Activated naive CD8-positive, alpha-beta T cell treated with anti-CD3 and anti-CD28 coated beads, Interleukin-2, amount 50 U/mL, for 24 hours (primary cell): ENCODE measurements around the gene MYO1E.
A peak's percentile ranks its signal among the peaks of the same experiment; 100 is the strongest.

Experiments used
- ATAC-seq: fragments of 150-1000 bp; cut with Tn5 transposase; one replicate; pipeline ENCODE4 v1.10.0; 2021
- DNase-seq: peaks from one replicate; pipeline ENCODE4 v3.0.0; 2021
- H3K27ac Mint-ChIP-seq: one replicate; pipeline ENCODE4 v1.8.0; 2021; ENCODE audit warnings: mild to moderate bottlenecking, mixed read lengths
- H3K27me3 Mint-ChIP-seq: one replicate; pipeline ENCODE4 v1.8.0; 2021; ENCODE audit warnings: mixed read lengths
- H3K36me3 Mint-ChIP-seq: one replicate; pipeline ENCODE4 v1.8.0; 2021; ENCODE audit warnings: low read depth, mixed read lengths
- H3K4me1 Mint-ChIP-seq: one replicate; pipeline ENCODE4 v1.8.0; 2021; ENCODE audit warnings: mixed read lengths
- H3K4me3 Mint-ChIP-seq: one replicate; pipeline ENCODE4 v1.8.0; 2021; ENCODE audit warnings: mild to moderate bottlenecking, moderate library complexity, mixed read lengths
- H3K9me3 Mint-ChIP-seq: one replicate; pipeline ENCODE4 v1.8.0; 2021; ENCODE audit warnings: mixed read lengths

The MYO1E gene

GRCh38 chr15:59104912-59105732, 267.5 kb downstream of the MYO1E start, which contains the start of gene CCNB2:
Gene CCNB2 (plus strand): TSS chr15:59105146. CDS start chr15:59105269, 123 bp downstream.
- ATAC-seq (peak; percentile 99), DNase-seq (peak; percentile 80)
- Mint-ChIP-seq H3K27ac (peak within 1 kb of the TSS; percentile 91), H3K4me1 (peaks cover 18% of the 10 kb centered on the region), H3K27me3 (no peaks in the 10 kb centered on the region), H3K36me3 (peaks cover 23% of the 10 kb centered on the region), H3K9me3 (no peaks in the 10 kb centered on the region), H3K4me3 (peak within 1 kb of the TSS; percentile 90)

- peak; percentile 55 for ATAC-seq
- peak overlapping the region; percentile 90 for H3K4me3 Mint-ChIP-seq
- H3K27me3 Mint-ChIP-seq: no peaks in the 10 kb centered on the region
Measured at GRCh38 chr15:59104602-59104911, 268.1 kb downstream of the MYO1E start.

GRCh38 chr15:59099162-59099685, 273.4 kb downstream of the MYO1E start:
- no peaks in the 10 kb centered on the region for H3K9me3 Mint-ChIP-seq
- H3K27ac Mint-ChIP-seq: no peak overlapping the region
- ATAC-seq (no peak), DNase-seq (no peak)
- no peaks in the 10 kb centered on the region for H3K27me3 Mint-ChIP-seq
- H3K36me3 Mint-ChIP-seq: peaks cover 20% of the 10 kb centered on the region
- no peak overlapping the region for H3K4me3 Mint-ChIP-seq
- peaks cover 18% of the 10 kb centered on the region for H3K4me1 Mint-ChIP-seq

More at GRCh38 chr15:59104602-59104911, 268.1 kb downstream of the MYO1E start:
- H3K9me3 Mint-ChIP-seq: no peaks in the 10 kb centered on the region
- DNase-seq: no peak
- H3K36me3 Mint-ChIP-seq: peaks cover 19% of the 10 kb centered on the region
- H3K4me1 Mint-ChIP-seq: peaks cover 18% of the 10 kb centered on the region
- H3K27ac Mint-ChIP-seq: peak overlapping the region; percentile 91

- H3K36me3 Mint-ChIP-seq: peaks cover 30% of the 10 kb centered on the region
- ATAC-seq: peak; percentile 79
- no peaks in the 10 kb centered on the region for H3K9me3 Mint-ChIP-seq
- peaks cover 14% of the 10 kb centered on the region for H3K4me1 Mint-ChIP-seq
- H3K4me3 Mint-ChIP-seq: no peak overlapping the region
- H3K27me3 Mint-ChIP-seq: no peaks in the 10 kb centered on the region
- no peak overlapping the region for H3K27ac Mint-ChIP-seq
- no peak for DNase-seq
Measured at GRCh38 chr15:59096429-59096828, 276.2 kb downstream of the MYO1E start.

GRCh38 chr15:59094077-59094476, 278.6 kb downstream of the MYO1E start:
- no peak overlapping the region for H3K4me3 Mint-ChIP-seq
- no peaks in the 10 kb centered on the region for H3K27me3 Mint-ChIP-seq
- H3K27ac Mint-ChIP-seq: no peak overlapping the region
- DNase-seq (no peak), ATAC-seq (no peak)
- H3K36me3 Mint-ChIP-seq: peaks cover 37% of the 10 kb centered on the region
- H3K4me1 Mint-ChIP-seq: peaks cover 11% of the 10 kb centered on the region
- no peaks in the 10 kb centered on the region for H3K9me3 Mint-ChIP-seq

- Mint-ChIP-seq H3K27ac (no peak overlapping the region), H3K4me3 (no peak overlapping the region), H3K27me3 (no peaks in the 10 kb centered on the region), H3K9me3 (no peaks in the 10 kb centered on the region), H3K36me3 (peaks cover 21% of the 10 kb centered on the region), H3K4me1 (no peaks in the 10 kb centered on the region)
- no peak for DNase-seq
- no peak for ATAC-seq
Measured at GRCh38 chr15:59087731-59088130, 284.9 kb downstream of the MYO1E start.
